ENCODE data around the gene NAB2.
"Not testable (repeated sequence)": the region's sequence is repeated elsewhere in the genome, so short reads cannot be mapped to it uniquely, and the experiment has no call there.

The NAB2 gene

DNA sequence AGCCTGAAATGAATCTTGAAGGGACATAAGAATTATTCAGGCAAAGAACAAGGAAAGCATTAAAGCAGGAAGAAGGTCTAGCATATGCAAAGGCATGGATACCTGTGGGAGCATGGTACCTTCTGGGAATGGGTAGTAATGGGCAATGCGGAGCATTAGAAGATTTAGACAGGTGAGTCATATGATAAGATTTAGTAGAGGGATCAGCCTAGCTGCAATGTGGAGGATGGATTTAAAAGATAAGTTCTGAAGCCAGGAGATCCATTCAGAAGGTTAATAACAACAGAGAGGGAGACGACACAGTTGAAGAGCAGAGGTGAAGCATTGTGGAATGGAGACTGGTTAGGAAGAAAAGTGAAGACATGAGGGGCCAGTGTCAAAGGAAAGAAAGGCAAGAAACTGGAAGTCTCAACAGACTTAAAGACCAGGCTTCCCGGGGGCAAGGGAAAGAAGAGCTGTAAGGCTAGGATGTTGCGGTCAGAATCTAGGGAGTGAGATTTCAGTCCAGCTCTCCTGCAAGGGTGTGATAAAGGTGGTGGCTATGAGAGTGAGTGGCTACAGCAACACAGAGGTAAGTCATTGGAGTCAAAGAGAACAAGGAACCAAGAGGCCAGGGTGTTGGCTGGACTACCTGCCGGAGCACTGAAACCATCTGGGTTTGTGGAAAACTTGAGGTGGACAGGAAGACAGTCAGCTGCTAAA lies 27.8 kb downstream of the NAB2 start:
- no peaks in the 10 kb centered on the region for H3K36me3 ChIP-seq (ENCODE audit: control insufficient read depth, insufficient read depth, low read length)
- no peak overlapping the region for H2BK5ac ChIP-seq (ENCODE audit: low read length)
- no peak overlapping the region for H3K4me3 ChIP-seq (ENCODE audit: low read length)
- no peaks in the 10 kb centered on the region for H3K27me3 ChIP-seq (ENCODE audit: insufficient read depth, low read length, poor library complexity)
- no peak overlapping the region for H3K4me2 ChIP-seq (ENCODE audit: low read length)
- H3K9ac ChIP-seq (ENCODE audit: low read length), result no peak overlapping the region
- H4K5ac ChIP-seq (ENCODE audit: low read length), result no peak overlapping the region
- no peak overlapping the region for H3K18ac ChIP-seq (ENCODE audit: low read length)
- WGBS (ENCODE audit: extremely low coverage, insufficient coverage, low lambda C conversion rate), result no CpG with 5 or more reads among the region's 5 CpGs
- H3K79me2 ChIP-seq (ENCODE audit: control insufficient read depth, insufficient read depth, low read length), result no peaks in the 10 kb centered on the region
- H4K8ac ChIP-seq (ENCODE audit: low read depth, low read length), result no peak overlapping the region
- no peak for DNase-seq
- H3K23ac ChIP-seq (ENCODE audit: low read length), result no peak overlapping the region
- H3K27ac ChIP-seq (ENCODE audit: low read depth, low read length), result no peak overlapping the region
- H3K79me1 ChIP-seq (ENCODE audit: low read length), result no peaks in the 10 kb centered on the region
- no peak overlapping the region for H3K56ac ChIP-seq (ENCODE audit: low read length)
- H3K4me1 ChIP-seq (ENCODE audit: control insufficient read depth, low read depth, low read length), result no peaks in the 10 kb centered on the region
- no peak overlapping the region for H2BK15ac ChIP-seq (replicated peaks; ENCODE audit: low read depth)
- no peak overlapping the region for H2BK120ac ChIP-seq (ENCODE audit: low read depth, low read length)
- H2AK5ac ChIP-seq (ENCODE audit: low read length), result no peak overlapping the region
- no peak overlapping the region for H3K4ac ChIP-seq (ENCODE audit: low read depth, low read length)

DNA sequence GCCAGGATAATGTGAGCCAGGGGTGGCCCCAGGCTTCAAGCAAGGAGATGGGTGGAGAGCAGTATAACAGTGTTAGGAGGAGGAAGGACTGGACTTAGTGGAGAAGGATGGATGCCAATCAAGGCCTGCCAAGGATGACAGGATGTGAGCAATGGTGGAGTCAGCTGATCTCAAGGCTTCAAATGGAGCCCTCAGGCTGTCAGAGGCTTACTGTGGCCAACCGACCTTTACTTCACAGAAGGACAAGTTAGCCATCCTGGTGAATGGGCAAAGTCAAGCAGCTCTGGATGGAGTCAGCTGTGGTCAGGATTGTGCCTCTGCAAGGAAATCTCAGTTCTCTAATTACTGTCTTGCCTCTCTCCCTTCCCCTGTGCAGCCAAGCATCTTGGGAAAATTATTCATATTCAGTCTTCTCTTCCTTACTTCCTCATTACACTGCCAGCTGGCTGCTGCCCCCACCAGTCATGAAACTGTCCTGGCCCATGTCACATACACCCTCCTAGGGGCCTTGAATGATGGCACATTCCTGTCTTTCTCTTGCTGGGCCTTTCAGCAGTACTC lies 29.9 kb downstream of the NAB2 start:
- Histone ChIP-seq H3K23ac (ENCODE audit: low read length) (no peak overlapping the region), H2BK15ac (replicated peaks; ENCODE audit: low read depth) (no peak overlapping the region), H3K4ac (ENCODE audit: low read depth, low read length) (no peak overlapping the region), H2BK5ac (ENCODE audit: low read length) (no peak overlapping the region), H3K79me2 (ENCODE audit: control insufficient read depth, insufficient read depth, low read length) (no peaks in the 10 kb centered on the region), H3K27me3 (ENCODE audit: insufficient read depth, low read length, poor library complexity) (no peaks in the 10 kb centered on the region), H4K8ac (ENCODE audit: low read depth, low read length) (no peak overlapping the region), H3K9ac (ENCODE audit: low read length) (no peak overlapping the region), H4K5ac (ENCODE audit: low read length) (no peak overlapping the region), H3K4me2 (ENCODE audit: low read length) (no peak overlapping the region), H3K36me3 (ENCODE audit: control insufficient read depth, insufficient read depth, low read length) (no peaks in the 10 kb centered on the region), H3K56ac (ENCODE audit: low read length) (no peak overlapping the region), H3K18ac (ENCODE audit: low read length) (no peak overlapping the region), H2BK120ac (ENCODE audit: low read depth, low read length) (no peak overlapping the region), H3K4me1 (ENCODE audit: control insufficient read depth, low read depth, low read length) (no peaks in the 10 kb centered on the region), H3K4me3 (ENCODE audit: low read length) (no peak overlapping the region), H3K79me1 (ENCODE audit: low read length) (no peaks in the 10 kb centered on the region), H3K27ac (ENCODE audit: low read depth, low read length) (no peak overlapping the region), H2AK5ac (ENCODE audit: low read length) (no peak overlapping the region)
- WGBS (ENCODE audit: extremely low coverage, insufficient coverage, low lambda C conversion rate), result no CpG with 5 or more reads among the region's 1 CpG
- no peak for DNase-seq

DNA sequence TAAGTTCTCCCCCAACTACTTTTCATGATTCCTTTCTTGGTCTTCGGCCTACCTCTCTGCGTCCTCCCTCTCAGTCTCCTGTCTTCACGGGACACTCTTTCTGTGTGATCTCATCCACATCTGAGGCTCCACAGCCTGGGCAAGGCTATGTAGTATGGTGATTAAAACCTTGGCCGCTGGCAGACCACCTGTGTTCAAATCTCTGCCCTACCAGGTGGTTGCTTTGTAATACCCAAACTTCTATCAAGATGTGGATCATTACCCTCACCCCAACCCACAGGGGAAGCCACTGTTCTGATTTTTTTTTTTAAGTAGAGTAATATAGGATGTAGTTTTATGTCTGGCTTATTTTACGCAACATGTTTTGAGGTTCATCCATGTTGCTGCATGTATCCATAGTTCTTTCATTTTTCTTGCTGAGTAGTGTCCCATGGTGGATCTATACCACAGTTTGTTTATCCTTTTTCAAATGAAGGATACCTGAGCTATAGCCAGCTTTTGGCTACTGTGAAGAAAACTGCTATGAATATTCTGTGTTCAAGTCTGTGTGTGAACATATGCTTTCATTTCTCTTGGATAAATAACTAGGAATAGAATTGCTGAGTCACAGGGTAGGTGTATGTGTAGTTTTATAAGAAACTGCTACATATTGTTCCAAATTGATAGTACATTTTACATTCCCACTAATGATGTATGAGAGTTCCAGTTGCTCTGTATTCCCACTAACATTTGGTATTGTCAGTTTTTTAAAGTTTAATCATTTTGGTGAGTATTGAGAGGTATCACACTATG lies 30.6 kb downstream of the NAB2 start:
- H2BK15ac ChIP-seq (replicated peaks; ENCODE audit: low read depth), result no peak overlapping the region

DNA sequence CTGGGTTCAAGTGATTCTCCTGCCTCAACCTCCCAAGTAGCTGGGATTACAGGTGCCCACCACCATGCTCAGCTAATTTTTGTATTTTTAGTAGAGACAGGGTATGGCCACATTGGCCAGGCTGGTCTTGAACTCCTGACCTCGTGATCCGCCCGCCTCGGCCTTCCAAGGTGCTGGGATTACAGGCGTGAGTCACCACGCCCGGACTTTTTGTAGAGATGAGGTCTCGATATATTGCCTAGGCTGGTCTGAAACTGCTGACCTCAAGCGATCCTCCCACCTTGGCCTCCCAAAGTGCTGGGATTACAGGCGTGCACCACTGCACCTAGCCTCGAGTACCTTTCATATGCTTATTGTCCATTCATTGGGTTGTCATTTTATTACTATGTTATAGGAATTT lies 31.8 kb downstream of the NAB2 start:
- not testable (repeated sequence) for H3K79me2 ChIP-seq (ENCODE audit: control insufficient read depth, insufficient read depth, low read length); H3K9ac ChIP-seq (ENCODE audit: low read length); H3K36me3 ChIP-seq (ENCODE audit: control insufficient read depth, insufficient read depth, low read length); DNase-seq; H2BK5ac ChIP-seq (ENCODE audit: low read length); H3K56ac ChIP-seq (ENCODE audit: low read length); H3K18ac ChIP-seq (ENCODE audit: low read length); H2BK120ac ChIP-seq (ENCODE audit: low read depth, low read length); H3K4ac ChIP-seq (ENCODE audit: low read depth, low read length); H3K4me1 ChIP-seq (ENCODE audit: control insufficient read depth, low read depth, low read length); H2AK5ac ChIP-seq (ENCODE audit: low read length); H4K5ac ChIP-seq (ENCODE audit: low read length); H3K27me3 ChIP-seq (ENCODE audit: insufficient read depth, low read length, poor library complexity); H4K8ac ChIP-seq (ENCODE audit: low read depth, low read length); H2BK15ac ChIP-seq (replicated peaks; ENCODE audit: low read depth); H3K23ac ChIP-seq (ENCODE audit: low read length); H3K79me1 ChIP-seq (ENCODE audit: low read length); H3K4me2 ChIP-seq (ENCODE audit: low read length); H3K27ac ChIP-seq (ENCODE audit: low read depth, low read length); H3K4me3 ChIP-seq (ENCODE audit: low read length)
- no CpG with 5 or more reads among the region's 11 CpGs for WGBS (ENCODE audit: extremely low coverage, insufficient coverage, low lambda C conversion rate)

More for the DNA sequence above, 30.6 kb downstream of the NAB2 start:
- Histone ChIP-seq H3K27me3 (ENCODE audit: insufficient read depth, low read length, poor library complexity) (no peaks in the 10 kb centered on the region), H3K4me2 (ENCODE audit: low read length) (no peak overlapping the region), H4K8ac (ENCODE audit: low read depth, low read length) (no peak overlapping the region), H3K56ac (ENCODE audit: low read length) (no peak overlapping the region), H2BK120ac (ENCODE audit: low read depth, low read length) (no peak overlapping the region), H3K79me1 (ENCODE audit: low read length) (no peaks in the 10 kb centered on the region), H2BK5ac (ENCODE audit: low read length) (no peak overlapping the region), H2AK5ac (ENCODE audit: low read length) (no peak overlapping the region), H3K9ac (ENCODE audit: low read length) (no peak overlapping the region), H3K4me3 (ENCODE audit: low read length) (no peak overlapping the region), H3K79me2 (ENCODE audit: control insufficient read depth, insufficient read depth, low read length) (no peaks in the 10 kb centered on the region), H3K36me3 (ENCODE audit: control insufficient read depth, insufficient read depth, low read length) (no peaks in the 10 kb centered on the region), H3K4ac (ENCODE audit: low read depth, low read length) (no peak overlapping the region), H3K23ac (ENCODE audit: low read length) (no peak overlapping the region), H4K5ac (ENCODE audit: low read length) (no peak overlapping the region), H3K27ac (ENCODE audit: low read depth, low read length) (no peak overlapping the region), H3K4me1 (ENCODE audit: control insufficient read depth, low read depth, low read length) (no peaks in the 10 kb centered on the region), H3K18ac (ENCODE audit: low read length) (no peak overlapping the region)
- no peak for DNase-seq
- WGBS (ENCODE audit: extremely low coverage, insufficient coverage, low lambda C conversion rate), result no CpG with 5 or more reads among the region's 5 CpGs

DNA sequence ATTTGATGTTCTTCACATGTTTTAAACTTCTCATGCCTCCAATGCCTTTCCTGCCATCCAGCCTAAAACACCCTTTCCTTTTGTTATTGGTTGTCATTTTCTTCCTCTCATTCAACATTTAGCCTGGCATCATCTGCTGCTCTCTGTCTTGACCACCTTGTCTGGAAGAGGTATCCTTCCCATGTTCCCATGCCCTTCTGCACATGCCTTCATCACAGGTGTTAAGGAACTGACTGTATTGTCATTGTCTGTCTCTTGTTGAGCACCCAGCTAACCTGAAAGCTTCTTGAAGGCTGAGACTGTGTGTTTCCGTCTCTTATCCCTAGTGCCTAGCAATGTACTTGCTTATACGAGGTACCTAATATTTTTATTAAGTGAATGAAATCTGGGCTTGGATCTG lies 34.9 kb downstream of the NAB2 start:
- WGBS (ENCODE audit: extremely low coverage, insufficient coverage, low lambda C conversion rate), result no CpG with 5 or more reads among the region's 2 CpGs
- DNase-seq, result no peak
- no peak overlapping the region for H4K8ac ChIP-seq (ENCODE audit: low read depth, low read length)

More for the DNA sequence above, 34.9 kb downstream of the NAB2 start:
- Histone ChIP-seq H3K4me3 (ENCODE audit: low read length) (no peak overlapping the region), H3K23ac (ENCODE audit: low read length) (no peak overlapping the region), H3K56ac (ENCODE audit: low read length) (no peak overlapping the region), H2BK5ac (ENCODE audit: low read length) (no peak overlapping the region), H3K36me3 (ENCODE audit: control insufficient read depth, insufficient read depth, low read length) (no peaks in the 10 kb centered on the region), H3K18ac (ENCODE audit: low read length) (no peak overlapping the region), H2AK5ac (ENCODE audit: low read length) (no peak overlapping the region), H3K4me2 (ENCODE audit: low read length) (no peak overlapping the region), H4K5ac (ENCODE audit: low read length) (no peak overlapping the region), H3K4ac (ENCODE audit: low read depth, low read length) (no peak overlapping the region), H2BK120ac (ENCODE audit: low read depth, low read length) (no peak overlapping the region), H3K79me1 (ENCODE audit: low read length) (no peaks in the 10 kb centered on the region), H2BK15ac (replicated peaks; ENCODE audit: low read depth) (no peak overlapping the region), H3K79me2 (ENCODE audit: control insufficient read depth, insufficient read depth, low read length) (peaks cover 2% of the 10 kb centered on the region), H3K9ac (ENCODE audit: low read length) (no peak overlapping the region), H3K27me3 (ENCODE audit: insufficient read depth, low read length, poor library complexity) (no peaks in the 10 kb centered on the region), H3K27ac (ENCODE audit: low read depth, low read length) (no peak overlapping the region), H3K4me1 (ENCODE audit: control insufficient read depth, low read depth, low read length) (no peaks in the 10 kb centered on the region)
